Activated naive CD8-positive, alpha-beta T cell (primary cell): ENCODE data around the gene RASEF.

Experiments
- H3K27ac Mint-ChIP-seq: one replicate; pipeline ENCODE4 v1.8.0; 2021; ENCODE audit warnings: mixed read lengths
- H3K27me3 Mint-ChIP-seq: one replicate; pipeline ENCODE4 v1.8.0; 2021; ENCODE audit warnings: mixed read lengths
- H3K36me3 Mint-ChIP-seq: one replicate; pipeline ENCODE4 v1.8.0; 2021; ENCODE audit warnings: mixed read lengths
- H3K4me1 Mint-ChIP-seq: one replicate; pipeline ENCODE4 v1.8.0; 2021; ENCODE audit warnings: low read depth, mixed read lengths
- H3K4me3 Mint-ChIP-seq: one replicate; pipeline ENCODE4 v1.8.0; 2021; ENCODE audit warnings: mild to moderate bottlenecking, mixed read lengths
- H3K9me3 Mint-ChIP-seq: one replicate; pipeline ENCODE4 v1.8.0; 2021; ENCODE audit warnings: low read depth, mixed read lengths

Gene RASEF

GRCh38 chr9:83012922-83013838 lies 49.8 kb downstream of the RASEF start:
- H3K36me3 Mint-ChIP-seq: no peaks in the 10 kb centered on the region
- H3K27ac Mint-ChIP-seq: no peak overlapping the region
- no peaks in the 10 kb centered on the region for H3K9me3 Mint-ChIP-seq
- peaks cover 2% of the 10 kb centered on the region for H3K27me3 Mint-ChIP-seq
- peaks cover 12% of the 10 kb centered on the region for H3K4me1 Mint-ChIP-seq
- no peak overlapping the region for H3K4me3 Mint-ChIP-seq

- no peaks in the 10 kb centered on the region for H3K36me3 Mint-ChIP-seq
- no peaks in the 10 kb centered on the region for H3K9me3 Mint-ChIP-seq
- H3K27me3 Mint-ChIP-seq: peaks cover 5% of the 10 kb centered on the region
- H3K4me3 Mint-ChIP-seq: no peak overlapping the region
- H3K4me1 Mint-ChIP-seq: peaks cover 12% of the 10 kb centered on the region
- no peak overlapping the region for H3K27ac Mint-ChIP-seq
These were observed 50.6 kb downstream of the RASEF start for GRCh38 chr9:83012168-83012921.

- Mint-ChIP-seq H3K4me1 (peaks cover 12% of the 10 kb centered on the region), H3K9me3 (no peaks in the 10 kb centered on the region), H3K27me3 (peaks cover 6% of the 10 kb centered on the region), H3K4me3 (no peak overlapping the region), H3K27ac (no peak overlapping the region), H3K36me3 (no peaks in the 10 kb centered on the region)
These were observed 51.3 kb downstream of the RASEF start for GRCh38 chr9:83011611-83012010.

GRCh38 chr9:83007521-83008300 lies 55.2 kb downstream of the RASEF start:
- H3K27ac Mint-ChIP-seq: no peak overlapping the region
- no peak overlapping the region for H3K4me3 Mint-ChIP-seq
- no peaks in the 10 kb centered on the region for H3K36me3 Mint-ChIP-seq
- H3K9me3 Mint-ChIP-seq: no peaks in the 10 kb centered on the region
- H3K4me1 Mint-ChIP-seq: peaks cover 9% of the 10 kb centered on the region
- peaks cover 4% of the 10 kb centered on the region for H3K27me3 Mint-ChIP-seq

- H3K27ac Mint-ChIP-seq: no peak overlapping the region
These were observed 56.6 kb downstream of the RASEF start for GRCh38 chr9:83006378-83006777.

GRCh38 chr9:83005963-83006362 lies 57.0 kb downstream of the RASEF start:
- Mint-ChIP-seq H3K9me3 (no peaks in the 10 kb centered on the region), H3K27me3 (peaks cover 4% of the 10 kb centered on the region), H3K4me3 (no peak overlapping the region), H3K27ac (no peak overlapping the region), H3K4me1 (no peaks in the 10 kb centered on the region), H3K36me3 (no peaks in the 10 kb centered on the region)

More at GRCh38 chr9:83006378-83006777, 56.6 kb downstream of the RASEF start:
- H3K27me3 Mint-ChIP-seq: peaks cover 4% of the 10 kb centered on the region
- no peak overlapping the region for H3K4me3 Mint-ChIP-seq
- H3K9me3 Mint-ChIP-seq: no peaks in the 10 kb centered on the region
- no peaks in the 10 kb centered on the region for H3K36me3 Mint-ChIP-seq
- no peaks in the 10 kb centered on the region for H3K4me1 Mint-ChIP-seq

- peaks cover 4% of the 10 kb centered on the region for H3K27me3 Mint-ChIP-seq
- no peaks in the 10 kb centered on the region for H3K9me3 Mint-ChIP-seq
- no peak overlapping the region for H3K27ac Mint-ChIP-seq
- H3K36me3 Mint-ChIP-seq: no peaks in the 10 kb centered on the region
- no peaks in the 10 kb centered on the region for H3K4me1 Mint-ChIP-seq
- no peak overlapping the region for H3K4me3 Mint-ChIP-seq
These were observed 57.6 kb downstream of the RASEF start for GRCh38 chr9:83005361-83005760.

- H3K36me3 Mint-ChIP-seq: no peaks in the 10 kb centered on the region
- H3K4me1 Mint-ChIP-seq: no peaks in the 10 kb centered on the region
These were observed 60.6 kb downstream of the RASEF start for GRCh38 chr9:83002329-83002728.

GRCh38 chr9:83000765-83001164 lies 62.2 kb downstream of the RASEF start:
- no peaks in the 10 kb centered on the region for H3K36me3 Mint-ChIP-seq
- no peaks in the 10 kb centered on the region for H3K9me3 Mint-ChIP-seq
- no peak overlapping the region for H3K27ac Mint-ChIP-seq
- H3K4me3 Mint-ChIP-seq: no peak overlapping the region
- H3K4me1 Mint-ChIP-seq: no peaks in the 10 kb centered on the region
- H3K27me3 Mint-ChIP-seq: no peaks in the 10 kb centered on the region

More at GRCh38 chr9:83002329-83002728, 60.6 kb downstream of the RASEF start:
- H3K27ac Mint-ChIP-seq: no peak overlapping the region
- H3K27me3 Mint-ChIP-seq: peaks cover under 1% of the 10 kb centered on the region
- H3K9me3 Mint-ChIP-seq: no peaks in the 10 kb centered on the region
- H3K4me3 Mint-ChIP-seq: no peak overlapping the region

GRCh38 chr9:82998409-82998808 lies 64.5 kb downstream of the RASEF start:
- Mint-ChIP-seq H3K27ac (no peak overlapping the region), H3K27me3 (no peaks in the 10 kb centered on the region), H3K36me3 (no peaks in the 10 kb centered on the region), H3K4me3 (no peak overlapping the region), H3K9me3 (no peaks in the 10 kb centered on the region), H3K4me1 (no peaks in the 10 kb centered on the region)

- no peaks in the 10 kb centered on the region for H3K9me3 Mint-ChIP-seq
- no peak overlapping the region for H3K27ac Mint-ChIP-seq
- H3K27me3 Mint-ChIP-seq: no peaks in the 10 kb centered on the region
- H3K4me1 Mint-ChIP-seq: no peaks in the 10 kb centered on the region
- no peak overlapping the region for H3K4me3 Mint-ChIP-seq
- H3K36me3 Mint-ChIP-seq: no peaks in the 10 kb centered on the region
These were observed 65.3 kb downstream of the RASEF start for GRCh38 chr9:82997476-82998140.

- Mint-ChIP-seq H3K27me3 (no peaks in the 10 kb centered on the region), H3K27ac (no peak overlapping the region), H3K9me3 (no peaks in the 10 kb centered on the region), H3K36me3 (no peaks in the 10 kb centered on the region), H3K4me3 (no peak overlapping the region), H3K4me1 (no peaks in the 10 kb centered on the region)
These were observed 66.0 kb downstream of the RASEF start for GRCh38 chr9:82996941-82997340.

GRCh38 chr9:82993856-82994605 lies 68.9 kb downstream of the RASEF start:
- no peaks in the 10 kb centered on the region for H3K27me3 Mint-ChIP-seq
- no peak overlapping the region for H3K4me3 Mint-ChIP-seq
- no peaks in the 10 kb centered on the region for H3K9me3 Mint-ChIP-seq
- no peaks in the 10 kb centered on the region for H3K36me3 Mint-ChIP-seq
- no peak overlapping the region for H3K27ac Mint-ChIP-seq
- no peaks in the 10 kb centered on the region for H3K4me1 Mint-ChIP-seq

GRCh38 chr9:82991671-82992070 lies 71.3 kb downstream of the RASEF start:
- H3K4me1 Mint-ChIP-seq: no peaks in the 10 kb centered on the region
- no peaks in the 10 kb centered on the region for H3K36me3 Mint-ChIP-seq
- no peaks in the 10 kb centered on the region for H3K9me3 Mint-ChIP-seq
- no peak overlapping the region for H3K27ac Mint-ChIP-seq
- H3K4me3 Mint-ChIP-seq: no peak overlapping the region
- H3K27me3 Mint-ChIP-seq: no peaks in the 10 kb centered on the region
